GM06990 (cell line): ENCODE data around the gene GABBR2.
"Not testable (repeated sequence)": the region's sequence is repeated elsewhere in the genome, so short reads cannot be mapped to it uniquely, and the experiment has no call there.

Source experiments
- DNase-seq: peaks from one replicate; pipeline ENCODE4 v3.0.0-alpha.2; 2011; ENCODE audit not compliant: insufficient read length; ENCODE audit errors: extremely low read depth
- H3K27me3 ChIP-seq: replicated peaks from 2 replicates; pipeline ENCODE4 v1.6.0; 2011; ENCODE audit warnings: low read length; ENCODE audit not compliant: control insufficient read depth, insufficient read depth
- H3K36me3 ChIP-seq: 2 replicates; pipeline ENCODE4 v1.5.1; 2011; ENCODE audit warnings: low read length; ENCODE audit not compliant: control insufficient read depth, insufficient read depth
- H3K4me3 ChIP-seq: replicated peaks from 2 replicates; pipeline ENCODE4 v1.5.1; 2011; ENCODE audit warnings: low read depth, mild to moderate bottlenecking, control low read depth, low read length
- TF ChIP-seq, protein P1 (sequence below): IDR thresholded peaks from 2 replicates; pipeline ENCODE4 v1.5.1; 2011; ENCODE audit warnings: low read length, control low read depth, mild to moderate bottlenecking, inconsistent platforms; ENCODE audit not compliant: insufficient read depth, poor library complexity, severe bottlenecking

Gene GABBR2

GRCh38 chr9:98501819-98502218, 206.9 kb downstream of the GABBR2 start:
- H3K4me3 ChIP-seq = no peak overlapping the region
- no peaks in the 10 kb centered on the region; the same call in none of the 2 replicates for H3K27me3 ChIP-seq
- TF ChIP-seq, protein P1, sequence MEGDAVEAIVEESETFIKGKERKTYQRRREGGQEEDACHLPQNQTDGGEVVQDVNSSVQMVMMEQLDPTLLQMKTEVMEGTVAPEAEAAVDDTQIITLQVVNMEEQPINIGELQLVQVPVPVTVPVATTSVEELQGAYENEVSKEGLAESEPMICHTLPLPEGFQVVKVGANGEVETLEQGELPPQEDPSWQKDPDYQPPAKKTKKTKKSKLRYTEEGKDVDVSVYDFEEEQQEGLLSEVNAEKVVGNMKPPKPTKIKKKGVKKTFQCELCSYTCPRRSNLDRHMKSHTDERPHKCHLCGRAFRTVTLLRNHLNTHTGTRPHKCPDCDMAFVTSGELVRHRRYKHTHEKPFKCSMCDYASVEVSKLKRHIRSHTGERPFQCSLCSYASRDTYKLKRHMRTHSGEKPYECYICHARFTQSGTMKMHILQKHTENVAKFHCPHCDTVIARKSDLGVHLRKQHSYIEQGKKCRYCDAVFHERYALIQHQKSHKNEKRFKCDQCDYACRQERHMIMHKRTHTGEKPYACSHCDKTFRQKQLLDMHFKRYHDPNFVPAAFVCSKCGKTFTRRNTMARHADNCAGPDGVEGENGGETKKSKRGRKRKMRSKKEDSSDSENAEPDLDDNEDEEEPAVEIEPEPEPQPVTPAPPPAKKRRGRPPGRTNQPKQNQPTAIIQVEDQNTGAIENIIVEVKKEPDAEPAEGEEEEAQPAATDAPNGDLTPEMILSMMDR = no peak
- no peak for DNase-seq
- H3K36me3 ChIP-seq = no peaks in the 10 kb centered on the region

DNA sequence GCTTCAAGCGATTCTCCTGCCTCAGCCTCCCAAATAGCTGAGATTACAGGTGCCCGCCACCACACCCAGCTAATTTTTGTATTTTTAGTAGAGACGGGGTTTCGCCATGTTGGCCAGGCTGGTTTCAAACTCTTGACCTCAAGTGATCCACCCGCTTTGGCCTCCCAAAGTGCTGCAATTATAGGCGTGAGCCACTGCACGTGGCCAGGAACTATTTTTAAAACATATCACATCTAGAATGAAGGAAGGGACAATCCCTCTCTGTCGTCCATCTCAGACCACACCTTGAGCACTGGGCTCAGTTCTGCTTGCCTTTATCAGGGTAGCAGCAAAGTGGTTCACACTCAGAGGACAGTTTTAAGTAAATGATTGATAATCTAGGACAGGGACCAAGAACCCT, 207.5 kb downstream of the GABBR2 start:
- not testable (repeated sequence) for H3K27me3 ChIP-seq, DNase-seq, H3K4me3 ChIP-seq, H3K36me3 ChIP-seq

DNA sequence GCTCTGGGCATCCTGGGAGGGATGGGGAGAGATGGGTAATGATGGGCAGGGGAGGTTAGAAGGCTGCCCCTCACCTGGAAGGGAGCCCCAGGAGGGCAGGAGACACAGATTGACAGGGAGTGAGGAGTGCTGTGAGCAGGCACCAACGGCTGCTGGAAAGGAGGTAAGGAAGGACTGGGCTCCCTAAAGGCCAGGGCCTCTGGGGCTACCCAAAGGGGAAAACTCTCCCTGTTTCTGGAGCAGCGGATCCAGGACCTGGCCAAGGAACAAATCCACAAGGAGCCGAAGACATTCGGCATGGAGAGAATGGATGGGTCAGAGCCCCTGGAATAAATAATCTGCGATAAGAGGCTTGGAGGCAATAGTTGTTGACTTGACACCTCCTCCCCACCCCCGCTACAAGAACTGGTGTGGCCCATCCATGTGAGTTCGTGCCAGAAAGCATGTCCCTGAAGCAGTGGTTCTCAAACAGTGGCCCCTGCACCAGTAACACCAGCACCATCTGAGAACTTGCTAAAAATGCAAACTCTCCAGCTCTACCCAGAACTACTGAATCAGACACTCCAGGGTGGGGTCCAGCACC, 208.3 kb downstream of the GABBR2 start:
- DNase-seq = no peak
- H3K4me3 ChIP-seq = no peak overlapping the region
- H3K27me3 ChIP-seq = no peaks in the 10 kb centered on the region; the same call in 1 of the 2 replicates
- TF ChIP-seq, protein P1 = no peak
- no peaks in the 10 kb centered on the region for H3K36me3 ChIP-seq

DNA sequence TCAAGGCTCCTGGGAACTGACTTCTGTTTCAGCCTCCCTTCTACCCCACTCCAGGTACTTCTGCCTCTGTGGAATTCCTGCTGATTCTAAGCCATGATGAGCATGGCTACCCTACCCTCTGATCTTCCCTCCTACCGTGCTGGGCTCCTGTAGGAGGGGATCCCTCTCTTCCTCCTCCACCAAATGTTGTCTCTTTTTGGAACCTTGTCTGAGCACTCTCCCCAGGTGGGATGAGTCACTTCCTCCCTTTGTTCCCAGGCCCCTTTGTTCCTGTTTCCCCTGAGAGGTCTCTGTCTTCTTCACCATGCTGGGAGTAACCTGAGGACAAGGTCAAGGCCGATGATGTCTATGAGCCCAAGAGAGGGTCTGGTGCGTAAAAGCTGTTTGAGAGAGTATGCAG, 213.2 kb downstream of the GABBR2 start:
- no peaks in the 10 kb centered on the region for H3K27me3 ChIP-seq
- DNase-seq = no peak
- H3K36me3 ChIP-seq = no peaks in the 10 kb centered on the region
- no peak overlapping the region for H3K4me3 ChIP-seq
- TF ChIP-seq, protein P1 = no peak

- no peaks in the 10 kb centered on the region for H3K36me3 ChIP-seq
- TF ChIP-seq, protein P1 = no peak
- no peak overlapping the region for H3K4me3 ChIP-seq
- no peak for DNase-seq
- no peaks in the 10 kb centered on the region for H3K27me3 ChIP-seq
These were observed 213.9 kb downstream of the GABBR2 start for GRCh38 chr9:98494852-98495251.

- no peak for DNase-seq
- Histone ChIP-seq H3K27me3 (0 out of 2 replicates have a peak, but pooled peaks cover 2% of the 10 kb centered on the region), H3K4me3 (no peak overlapping the region), H3K36me3 (no peaks in the 10 kb centered on the region)
- TF ChIP-seq, protein P1 = no peak
These were observed 216.9 kb downstream of the GABBR2 start for GRCh38 chr9:98491828-98492227.
